CD1c-positive myeloid dendritic cell (primary cell): Measurements from ENCODE around the gene COX4I2.
"Not testable (repeated sequence)": the region's sequence is repeated elsewhere in the genome, so short reads cannot be mapped to it uniquely, and the experiment has no call there.

Experiments used
- DNase-seq: peaks from one replicate; pipeline ENCODE4 v3.0.0-alpha.2; 2016; ENCODE audit errors: extremely low spot score

Gene COX4I2

DNA sequence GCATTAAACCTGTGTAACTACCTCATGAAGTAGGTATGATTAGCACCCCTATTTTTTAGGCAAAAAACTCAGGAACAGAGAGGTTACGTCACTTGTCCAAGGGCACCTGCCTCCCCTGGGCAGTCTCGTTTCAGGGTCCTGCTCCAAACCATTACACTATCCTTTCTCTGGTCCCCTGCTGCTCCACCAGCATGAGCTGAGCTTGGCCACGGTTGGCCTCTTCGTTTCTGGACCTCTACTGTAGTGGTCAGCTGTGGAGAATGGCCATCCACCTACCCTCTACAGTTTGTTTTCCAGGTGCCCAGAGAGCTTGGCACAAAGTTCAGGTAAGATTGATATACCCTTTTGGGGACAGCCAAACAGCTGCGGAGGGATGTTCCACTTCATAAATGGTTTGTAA is 16.8 kb downstream of the COX4I2 start:
- no peak for DNase-seq

DNA sequence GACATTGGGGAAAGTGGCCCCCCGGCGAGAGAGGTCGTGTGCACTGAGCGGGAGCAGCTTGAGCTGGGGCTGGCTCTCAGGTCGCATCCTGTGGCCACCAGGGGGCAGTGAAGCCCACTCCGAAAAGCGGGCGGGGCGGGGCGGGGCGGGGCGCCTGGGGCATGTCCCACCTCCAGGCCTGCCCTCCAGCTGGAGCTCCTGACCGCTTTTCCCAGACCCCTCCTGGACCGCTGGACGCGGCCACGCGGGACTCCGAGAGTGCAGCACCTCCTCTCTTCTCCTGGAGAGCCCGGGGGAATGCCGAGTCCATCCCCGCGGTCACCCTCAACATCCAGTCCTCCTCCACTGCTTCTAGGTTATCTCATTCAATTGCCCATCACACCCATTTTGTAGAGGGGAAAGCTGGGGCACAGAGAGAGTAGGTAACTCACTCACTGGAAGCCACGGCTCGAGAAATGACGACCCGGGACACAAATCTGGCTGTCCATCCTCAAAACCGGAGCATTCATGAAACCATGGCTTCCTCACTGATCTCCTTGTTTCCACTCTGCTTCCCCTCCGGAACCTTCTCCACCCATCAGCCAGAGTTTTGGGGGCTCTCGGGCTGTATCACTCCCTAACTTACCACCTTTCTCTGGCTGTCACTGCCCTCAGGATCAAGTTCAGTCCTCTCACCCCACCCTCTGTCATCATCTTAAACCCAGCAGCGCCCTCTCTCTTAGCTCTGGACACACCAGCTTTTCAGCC is 24.1 kb downstream of the COX4I2 start:
- peak; percentile 80 for DNase-seq

DNA sequence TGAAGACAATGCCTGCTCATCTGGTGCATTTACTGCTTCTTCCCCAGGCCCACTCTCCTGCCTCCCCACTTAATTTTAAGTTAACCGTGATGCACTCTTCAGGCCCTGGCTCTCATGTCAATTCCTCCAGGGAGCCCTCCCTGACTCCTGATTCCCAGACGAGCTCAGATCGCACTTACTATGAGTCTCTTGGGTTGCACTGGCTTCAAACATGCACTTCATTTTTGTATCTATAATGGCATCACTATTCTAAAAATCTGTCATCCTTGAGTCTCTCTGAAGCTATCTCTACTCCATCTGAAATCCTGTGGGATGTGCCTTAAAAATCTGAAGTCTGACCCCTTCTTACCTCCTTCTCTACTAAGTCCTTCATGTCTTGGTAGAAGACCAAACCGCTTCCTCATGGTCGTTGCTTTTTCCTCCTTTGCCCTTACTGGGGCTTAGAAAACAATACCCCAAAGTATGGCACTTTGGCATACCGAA is 24.7 kb downstream of the COX4I2 start:
- no peak for DNase-seq

DNA sequence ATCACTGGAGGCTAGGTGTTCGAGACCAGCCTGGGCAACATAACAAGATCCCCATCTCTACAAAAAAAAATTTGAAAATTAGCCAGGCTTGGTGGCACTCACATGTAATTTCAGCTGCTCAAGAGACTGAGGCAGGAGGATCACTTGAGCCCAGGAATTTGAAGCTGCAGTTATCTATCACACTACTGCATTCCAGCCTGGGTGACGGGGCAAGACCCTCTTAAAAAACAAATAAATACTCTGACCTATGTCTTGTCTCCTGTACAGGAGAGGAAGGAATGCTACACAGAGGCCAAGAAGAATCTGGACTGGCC is 25.8 kb downstream of the COX4I2 start:
- no peak for DNase-seq

DNA sequence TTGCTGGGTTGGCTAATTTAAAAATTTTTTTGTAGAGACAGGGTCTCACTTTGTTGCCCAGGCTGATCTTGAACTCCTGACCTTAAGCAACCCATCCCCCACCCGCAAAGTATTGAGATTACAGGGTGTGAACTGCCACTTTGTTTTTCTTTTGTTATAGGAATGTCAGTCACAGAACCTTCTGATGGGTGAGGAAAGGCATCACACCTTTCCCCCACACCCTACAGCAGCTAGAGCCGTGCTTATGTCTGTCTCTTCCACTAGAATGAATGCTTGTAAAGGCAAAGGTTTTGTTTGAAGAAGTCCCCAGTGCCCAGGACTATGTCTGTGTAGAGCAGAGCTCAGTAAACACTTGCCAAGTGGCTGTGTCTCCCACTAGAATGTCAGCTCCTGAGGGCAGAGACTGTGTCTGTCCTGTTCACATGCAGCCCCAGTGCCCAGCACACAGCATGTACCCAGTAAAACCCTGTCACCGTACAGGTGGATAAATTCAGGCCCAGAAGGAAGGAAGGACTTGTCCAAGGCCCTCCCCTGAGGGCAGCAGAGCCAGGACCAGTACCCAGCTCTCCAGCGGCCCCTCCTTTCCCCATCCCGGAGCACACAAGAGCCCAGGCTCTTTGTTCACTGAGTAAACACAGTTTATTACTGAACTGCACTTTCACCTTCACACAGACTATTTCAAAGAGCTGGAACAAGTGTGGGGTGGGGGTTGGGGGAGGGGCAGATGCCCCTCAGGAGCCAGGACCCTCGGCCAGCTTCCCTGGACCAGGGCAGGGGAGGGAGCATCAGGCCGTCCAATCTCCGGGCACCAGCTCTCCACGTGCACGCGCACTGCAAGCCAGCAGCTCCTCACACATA is 26.4 kb downstream of the COX4I2 start:
- DNase-seq: no peak

DNA sequence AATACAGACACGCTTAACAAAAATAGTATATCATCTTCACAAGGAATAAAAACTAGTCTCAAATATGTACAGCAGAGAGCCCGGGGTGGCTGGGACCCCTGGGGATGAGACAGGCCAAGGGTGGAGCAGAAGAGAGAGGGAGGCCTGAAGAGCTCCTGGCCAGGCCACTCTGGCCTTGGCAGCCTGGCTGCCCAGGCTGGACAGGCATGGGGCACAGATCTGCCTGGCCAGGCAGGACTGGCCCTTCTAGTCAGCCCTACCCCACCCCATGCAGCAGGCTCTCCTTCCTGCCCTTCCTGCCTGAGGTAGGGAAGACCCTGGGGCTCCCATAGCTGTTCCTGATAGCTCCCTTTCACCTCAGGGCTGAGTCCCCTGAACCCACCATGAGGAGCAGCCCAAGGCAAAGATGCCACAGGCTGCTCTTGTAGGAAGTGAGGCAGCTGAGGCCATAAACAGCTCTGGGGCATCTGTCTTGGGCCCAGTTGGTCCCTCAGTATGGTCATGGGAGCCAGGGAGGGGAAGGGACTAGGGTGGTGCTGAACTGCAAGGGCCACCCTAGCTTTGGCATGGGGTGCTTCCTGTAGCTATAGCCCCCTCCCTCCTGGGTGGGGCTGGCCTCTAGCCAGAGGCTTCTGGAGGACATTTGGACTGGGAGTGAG is 27.1 kb downstream of the COX4I2 start:
- DNase-seq: no peak

DNA sequence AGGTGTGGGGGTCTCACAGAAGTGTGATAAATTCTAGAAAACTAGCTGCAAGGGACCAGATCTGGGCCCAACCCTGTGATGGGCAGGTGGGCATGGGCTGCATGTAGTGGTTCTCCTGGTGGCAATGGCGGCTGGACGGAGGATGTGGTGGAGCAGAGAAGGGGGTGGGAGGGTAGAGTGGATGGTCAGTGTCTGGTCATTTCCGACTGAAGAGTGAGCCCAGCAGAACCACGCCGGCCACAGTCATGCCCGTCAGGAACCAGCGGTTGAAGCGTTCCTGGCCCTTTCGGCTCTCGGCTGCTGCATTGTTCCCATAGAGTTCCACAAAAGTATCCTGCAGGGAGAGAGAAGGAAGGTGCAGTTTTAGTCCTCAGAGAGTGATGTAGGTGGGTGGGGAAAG is 28.0 kb downstream of the COX4I2 start:
- DNase-seq: no peak

DNA sequence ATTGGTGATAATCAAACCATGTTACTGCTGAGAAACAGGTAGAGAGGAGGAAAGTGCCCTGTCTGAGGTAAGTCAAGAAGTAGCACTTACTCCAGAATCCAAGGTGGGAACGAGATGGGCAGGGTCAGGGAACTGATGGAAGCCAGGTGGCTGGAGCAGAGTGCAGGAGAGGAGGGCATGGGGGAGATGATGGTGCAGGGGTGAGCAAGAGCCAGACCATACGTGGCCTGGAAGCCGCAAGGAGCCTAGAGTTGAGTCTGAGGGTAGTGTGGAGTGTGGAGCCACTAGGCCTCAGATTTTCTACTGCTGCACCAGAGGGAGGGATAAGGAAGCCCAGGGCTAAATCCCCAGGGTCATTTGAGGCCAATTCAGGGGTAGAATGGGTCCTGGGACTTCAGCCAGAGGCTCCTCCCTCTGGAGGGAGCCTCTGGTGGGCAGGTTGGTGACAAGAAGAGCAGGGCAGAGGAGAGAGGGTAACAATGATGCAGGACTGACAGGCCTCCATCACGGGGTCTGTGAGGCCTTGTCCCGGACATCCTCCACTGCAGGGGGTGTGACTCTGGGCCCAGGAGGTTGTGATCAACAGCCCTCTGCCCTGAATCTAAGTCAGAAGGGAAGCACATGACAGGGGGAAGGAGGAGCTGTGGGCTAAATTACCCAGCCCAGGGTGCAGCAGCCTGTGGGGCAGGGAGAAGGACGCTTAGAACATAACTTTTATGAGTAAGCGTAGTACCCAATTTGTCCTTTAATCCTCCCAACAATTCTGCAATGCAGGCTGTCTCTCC is 28.7 kb downstream of the COX4I2 start:
- DNase-seq: peak; percentile 77

DNA sequence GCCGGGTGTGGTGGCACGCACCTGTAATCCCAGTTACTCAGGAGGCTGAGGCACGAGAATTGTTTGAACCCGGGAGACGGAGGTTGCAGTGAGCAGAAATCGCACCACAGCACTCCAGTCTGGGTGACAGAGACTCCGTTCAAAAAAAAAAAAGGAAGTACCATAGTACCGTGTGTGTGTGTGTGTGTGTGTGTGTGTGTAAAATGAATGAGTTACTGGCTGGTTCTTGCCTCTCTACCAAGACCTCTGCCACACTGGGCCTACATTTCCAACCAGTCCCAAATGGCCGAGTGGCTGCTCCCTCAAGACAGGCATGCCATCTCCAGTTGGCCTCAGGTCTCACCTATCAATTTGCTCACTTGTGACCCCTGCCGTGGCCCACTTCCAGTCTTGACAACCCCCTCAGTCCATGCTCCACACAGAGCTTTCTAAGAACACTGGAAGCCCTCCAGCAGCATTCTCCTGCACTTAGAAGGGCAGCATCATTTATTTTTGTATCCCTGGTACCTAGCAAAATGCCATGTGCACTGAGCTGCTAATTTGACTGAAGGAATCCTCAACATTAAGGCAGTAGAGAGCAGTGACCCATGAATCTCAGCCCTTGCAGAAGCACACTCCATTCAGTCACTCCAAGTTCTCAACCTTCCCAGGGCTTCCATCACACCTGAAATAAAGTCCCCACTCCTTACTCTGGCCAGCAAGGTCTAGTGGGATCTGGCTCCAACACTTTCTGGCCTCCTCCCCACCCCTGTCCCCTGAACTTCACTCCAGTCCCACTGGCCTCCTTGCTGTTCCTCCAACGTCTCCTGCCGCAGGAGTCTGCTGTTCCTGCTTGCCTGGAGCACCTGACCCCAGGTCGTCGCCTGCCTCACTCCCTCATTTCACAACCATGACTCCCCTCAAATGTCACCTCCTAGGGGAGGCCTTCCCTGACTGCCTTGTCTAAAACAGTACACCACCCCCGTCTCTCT is 29.9 kb downstream of the COX4I2 start:
- DNase-seq: peak; percentile 63

DNA sequence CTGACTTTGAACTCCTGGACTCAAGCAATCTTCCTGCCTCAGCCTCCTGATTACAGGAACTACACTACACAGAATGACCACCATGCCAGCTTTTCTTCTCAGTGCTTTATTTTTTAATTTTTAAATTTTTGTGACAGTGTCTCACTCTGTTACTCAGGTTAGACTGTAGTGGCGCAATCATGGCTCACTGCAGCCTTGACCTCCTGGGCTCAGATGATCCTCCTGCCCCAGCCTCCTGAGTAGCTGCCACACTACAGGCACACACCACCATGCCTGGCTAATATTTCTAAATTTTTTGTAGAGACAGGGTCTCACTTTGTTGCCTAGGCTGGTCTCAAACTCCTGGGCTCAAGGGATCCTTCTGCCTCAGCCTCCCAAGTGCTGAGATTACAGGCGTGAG is 31.2 kb downstream of the COX4I2 start:
- DNase-seq: not testable (repeated sequence)

DNA sequence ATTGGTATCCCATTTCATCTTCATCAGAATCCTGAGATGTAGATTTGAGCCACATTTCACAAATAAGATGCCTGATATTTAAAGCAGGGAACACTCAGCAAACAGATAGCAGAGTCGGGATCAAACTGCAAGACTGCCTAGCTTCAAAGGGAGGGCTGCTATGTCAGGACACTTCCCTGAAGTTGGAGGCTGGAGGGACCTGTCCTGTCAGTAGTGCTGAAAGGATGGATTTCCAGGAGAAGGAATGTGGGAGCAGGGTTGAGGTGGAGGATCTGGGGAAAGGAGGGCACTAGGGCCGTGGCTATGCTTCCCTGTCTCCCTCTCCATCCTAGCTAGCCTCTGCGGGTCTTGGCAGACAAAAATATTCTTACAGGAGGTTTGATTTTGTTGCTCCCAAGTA is 32.2 kb downstream of the COX4I2 start:
- no peak for DNase-seq

DNA sequence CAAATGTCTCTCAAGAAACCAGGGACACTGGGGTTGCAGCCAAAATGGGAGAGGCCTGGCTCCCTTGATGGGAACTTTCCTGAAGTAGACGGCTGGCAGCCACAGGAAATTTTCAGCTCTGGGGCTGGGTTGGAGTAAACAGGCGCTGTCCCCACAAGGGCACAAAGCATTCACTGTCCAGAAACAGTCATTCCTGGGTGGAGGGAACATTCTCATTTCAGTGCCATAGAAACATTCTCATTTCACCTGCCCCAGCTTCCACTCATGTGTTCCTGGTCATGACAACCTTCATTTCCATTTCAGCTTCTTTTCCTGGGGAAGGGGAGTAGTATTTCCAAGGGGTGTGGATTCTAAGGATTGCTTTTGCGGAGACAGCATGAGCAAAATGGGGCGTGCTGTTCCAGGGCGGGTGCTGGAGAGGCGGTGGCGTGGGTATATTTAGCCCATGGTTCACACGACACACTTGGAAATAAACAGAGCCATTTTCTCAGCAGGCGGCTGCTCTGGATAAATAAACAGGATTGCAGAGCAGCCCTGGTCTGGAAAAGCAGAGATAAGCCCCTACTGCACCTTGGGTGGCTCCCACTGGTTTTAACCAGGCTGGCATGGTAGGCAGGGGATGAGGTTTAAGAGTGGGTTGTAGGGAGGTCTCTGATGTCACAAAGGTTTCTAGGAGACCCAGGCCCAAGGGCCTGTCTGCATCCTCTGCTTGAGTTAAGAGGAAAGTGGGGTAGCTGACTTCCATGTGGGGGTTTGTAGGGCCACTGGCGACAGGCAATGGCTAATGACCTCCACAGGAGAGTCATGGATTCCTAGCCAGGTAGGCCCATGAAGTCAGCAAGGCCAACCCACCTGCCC is 32.9 kb downstream of the COX4I2 start:
- DNase-seq: no peak

DNA sequence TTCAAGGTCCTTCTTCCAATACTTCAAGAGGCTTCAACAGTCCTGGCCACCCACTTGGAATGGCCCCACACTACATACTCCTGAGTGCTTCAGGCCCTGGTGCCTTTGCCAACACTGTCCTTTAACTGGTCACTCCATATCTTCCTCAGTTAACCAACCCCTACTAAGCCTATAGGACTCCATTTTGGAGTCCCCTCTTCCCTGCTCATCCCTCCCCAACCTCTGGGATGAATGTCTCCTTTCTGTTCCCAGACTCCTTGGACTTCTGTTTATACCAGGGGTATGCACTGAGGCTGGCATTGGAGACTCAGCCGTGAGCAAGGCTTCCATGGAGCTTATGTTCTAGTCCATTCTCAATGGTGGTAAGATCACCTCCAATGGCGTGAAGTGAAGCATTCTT is 33.6 kb downstream of the COX4I2 start:
- no peak for DNase-seq

DNA sequence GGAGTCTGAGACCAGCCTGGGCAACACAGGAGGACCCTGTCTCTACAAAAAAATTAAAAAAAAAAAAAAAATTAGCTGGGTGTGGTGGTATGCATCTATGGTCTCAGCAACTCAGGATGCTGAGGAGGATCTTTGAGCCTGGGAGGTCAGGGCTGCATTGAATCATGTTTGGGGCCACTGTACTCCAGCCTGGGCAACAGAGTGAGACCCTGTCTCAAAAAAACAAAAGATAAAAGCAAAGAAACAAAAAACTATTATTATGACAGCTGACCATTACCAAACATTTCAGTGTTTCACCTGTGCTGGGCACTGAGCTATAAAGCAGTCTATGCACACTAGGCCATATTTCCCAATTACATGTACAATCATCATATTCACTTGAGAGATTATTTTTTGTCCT is 35.7 kb downstream of the COX4I2 start:
- no peak for DNase-seq

DNA sequence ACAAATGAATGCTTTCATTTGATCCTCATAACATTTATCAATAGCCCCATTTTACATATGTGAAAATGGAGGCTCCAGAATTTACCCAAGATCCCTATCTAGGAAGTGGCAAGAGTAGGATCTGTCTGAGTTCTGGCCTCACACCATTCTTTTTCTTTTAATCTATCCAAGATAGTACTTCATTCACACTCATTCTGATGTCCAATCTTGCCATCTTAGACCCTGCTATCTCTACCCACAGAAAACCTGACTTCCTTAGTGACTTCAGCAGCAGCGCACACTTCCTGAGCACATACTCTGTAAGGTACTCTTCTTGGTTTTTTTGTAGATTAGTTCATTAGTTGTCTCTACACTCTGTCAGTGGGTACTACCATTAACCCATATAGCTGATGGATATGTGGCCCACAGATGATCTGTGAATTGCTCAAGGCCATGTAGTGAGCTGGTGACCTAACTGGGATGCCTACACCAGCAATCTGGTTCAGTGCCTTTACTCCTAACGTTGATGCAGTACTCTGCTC is 36.3 kb downstream of the COX4I2 start:
- no peak for DNase-seq

DNA sequence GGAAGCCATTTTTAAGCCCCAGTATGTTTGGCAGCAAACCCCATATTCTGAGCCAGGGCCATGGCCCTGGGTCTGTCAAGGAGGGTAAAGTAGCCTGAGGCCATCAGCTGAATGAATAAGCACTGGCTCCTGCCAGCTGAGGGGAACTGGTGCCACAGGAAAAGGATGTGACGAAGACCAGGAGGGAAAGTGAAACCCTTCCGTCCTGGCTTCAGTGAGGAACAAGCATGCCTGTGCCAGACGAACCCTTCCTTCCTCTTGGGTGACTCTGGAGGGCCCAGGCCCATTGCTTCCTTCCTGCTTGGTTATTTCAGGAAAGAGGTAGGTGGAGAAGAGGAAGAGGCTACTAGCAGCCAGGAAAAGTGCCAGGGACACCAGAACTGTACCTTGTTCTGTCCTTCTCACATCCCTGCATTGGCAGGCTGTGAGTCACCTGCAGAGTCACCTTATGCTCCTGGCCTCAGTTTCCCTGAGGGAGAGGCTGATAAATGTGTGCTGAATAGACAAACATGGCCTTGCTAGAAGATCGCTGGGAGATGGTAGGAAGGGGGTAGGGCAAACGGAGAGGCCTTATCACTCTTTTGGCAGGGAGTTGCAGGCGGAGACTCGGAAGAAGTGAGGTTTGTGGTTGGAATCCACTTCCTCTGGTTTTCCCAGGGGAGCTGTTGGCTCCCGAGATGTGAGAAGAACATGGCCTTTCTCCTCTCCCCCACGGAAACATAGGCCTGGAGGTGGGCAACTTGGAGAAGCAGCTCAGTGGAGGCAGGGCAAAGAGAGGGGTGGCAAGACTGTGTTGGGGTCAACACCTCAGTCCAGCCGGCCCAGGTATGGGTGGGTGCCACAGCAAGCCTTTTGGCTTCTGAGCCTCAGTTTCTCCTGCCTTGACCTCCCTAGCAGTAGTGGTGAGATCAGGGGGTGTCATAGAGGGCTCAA is 37.4 kb downstream of the COX4I2 start:
- DNase-seq: peak; percentile 94

DNA sequence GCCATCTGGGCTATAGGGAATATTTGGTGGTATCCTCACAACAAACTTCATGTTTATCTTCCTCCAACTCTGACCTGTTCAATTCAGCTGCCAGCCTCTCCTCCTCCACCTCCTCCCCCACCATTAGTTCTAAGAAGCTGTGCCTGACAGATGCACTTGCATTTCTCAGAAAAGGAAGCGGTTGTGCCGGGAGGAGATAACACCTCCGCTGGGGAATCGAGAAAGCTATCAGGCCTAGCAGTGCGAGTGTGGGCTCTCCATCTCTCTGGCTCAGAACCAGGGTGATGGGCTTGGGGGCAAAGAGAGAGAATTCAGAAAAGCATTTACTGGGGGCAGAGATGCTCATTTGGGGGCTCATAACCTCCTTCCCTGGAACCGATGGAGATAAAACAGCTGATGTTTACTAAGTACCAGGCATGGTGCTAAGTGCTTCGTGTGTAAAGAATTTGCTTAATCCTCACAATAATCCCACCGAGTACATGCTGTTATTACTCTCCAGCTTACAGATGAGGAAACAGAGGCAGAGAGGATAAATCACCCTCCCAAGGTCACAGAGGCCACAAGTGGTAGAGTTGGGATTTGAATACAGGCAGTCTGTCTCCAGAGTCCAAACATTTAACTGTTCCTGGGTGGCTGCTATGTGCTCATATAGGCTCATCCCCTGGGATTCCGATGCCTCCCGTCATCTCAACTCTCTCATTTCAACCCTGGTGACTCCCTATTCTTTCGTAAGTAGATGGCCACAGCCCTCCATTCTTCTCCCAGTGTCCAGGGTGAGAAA is 38.3 kb downstream of the COX4I2 start:
- peak; percentile 69 for DNase-seq

DNA sequence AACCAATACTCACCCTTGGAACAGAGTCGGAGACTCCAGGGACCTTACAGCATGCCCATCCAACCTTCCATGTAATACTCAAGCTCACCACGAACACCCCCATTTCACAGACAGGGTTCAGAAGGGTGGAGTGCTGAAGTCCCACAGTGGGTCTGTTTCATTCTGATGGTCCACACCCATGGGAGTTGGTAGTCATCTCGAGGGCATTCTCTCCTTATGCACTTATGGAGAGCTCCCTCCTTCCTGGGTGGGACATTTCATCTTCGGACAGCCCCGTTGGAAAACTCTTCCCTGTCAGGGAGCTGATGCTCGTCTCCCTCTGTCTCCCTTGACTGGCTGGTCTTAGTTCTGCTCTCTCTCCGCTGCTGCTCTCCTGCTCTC is 38.9 kb downstream of the COX4I2 start:
- no peak for DNase-seq
